Neural cell (in vitro differentiated cells): ENCODE results near the gene ARSB. TPM values are rescaled to one million over a fixed set of nuclear protein-coding genes. Genes with fewer than 3 reads are reported as not detected.

Source experiments
- H2AFZ ChIP-seq: fragments of 200-600, 300-800 bp; sonication (generic), shearing (Covaris generic); 2 replicates; pipeline ENCODE4 v1.6.0; 2014; ENCODE audit warnings: low read depth, mild to moderate bottlenecking, antibody characterized with exemption, low read length, moderate library complexity
- H3F3A ChIP-seq: fragments of 200-600 bp; shearing (Covaris generic); 2 replicates; pipeline ENCODE4 v1.6.1; 2016; ENCODE audit warnings: mild to moderate bottlenecking, moderate library complexity, mixed read lengths, antibody characterized with exemption, low read length; ENCODE audit not compliant: insufficient read depth, poor library complexity, severe bottlenecking
- H3K27ac ChIP-seq: fragments of 200-600, 300-800 bp; sonication (generic), shearing (Covaris generic); 2 replicates; pipeline ENCODE4 v1.5.1; 2014; ENCODE audit warnings: mild to moderate bottlenecking, low read length, moderate library complexity
- H3K27me3 ChIP-seq: fragments of 300-800, 200-600 bp; sonication (generic), shearing (Covaris generic); 2 replicates; pipeline ENCODE4 v1.6.0; 2014; ENCODE audit warnings: mild to moderate bottlenecking, low read depth, low read length, moderate library complexity; ENCODE audit not compliant: insufficient read depth
- H3K36me3 ChIP-seq: fragments of 300-800, 200-600 bp; sonication (generic), shearing (Covaris generic); 2 replicates; pipeline ENCODE4 v1.5.1; 2014; ENCODE audit warnings: mild to moderate bottlenecking, antibody characterized with exemption, low read length, moderate library complexity; ENCODE audit not compliant: insufficient read depth
- H3K4me2 ChIP-seq: fragments of 300-800, 200-600 bp; sonication (generic), shearing (Covaris generic); 2 replicates; pipeline ENCODE4 v1.6.0; 2014; ENCODE audit warnings: mild to moderate bottlenecking, low read length
- H3K4me3 ChIP-seq: fragments of 300-800, 200-600 bp; sonication (generic), shearing (Covaris generic); 2 replicates; pipeline ENCODE4 v1.5.1; 2014; ENCODE audit warnings: mild to moderate bottlenecking, low read length, moderate library complexity
- H3K79me2 ChIP-seq: fragments of 200-600 bp; shearing (Covaris generic); replicated peaks from 2 replicates; pipeline ENCODE4 v1.6.0; 2014; ENCODE audit warnings: mild to moderate bottlenecking, low read length, moderate library complexity; ENCODE audit not compliant: insufficient read depth
- H3K9ac ChIP-seq: fragments of 300-800, 200-600 bp; sonication (generic), shearing (Covaris generic); 2 replicates; pipeline ENCODE4 v1.6.1; 2016; ENCODE audit warnings: mild to moderate bottlenecking, low read length, mixed read lengths
- H3K9me2 ChIP-seq: fragments of 200-600 bp; shearing (Covaris generic); 2 replicates; pipeline ENCODE4 v1.6.1; 2016; ENCODE audit warnings: mild to moderate bottlenecking, low read length, mixed read lengths; ENCODE audit not compliant: insufficient read depth
- H3K9me3 ChIP-seq: fragments of 200-600, 300-800 bp; sonication (generic), shearing (Covaris generic); 2 replicates; pipeline ENCODE4 v1.6.1; 2016; ENCODE audit warnings: mild to moderate bottlenecking, mixed run types, low read length, moderate library complexity, mixed read lengths
- H4K20me1 ChIP-seq: fragments of 200-600 bp; shearing (Covaris generic); 2 replicates; pipeline ENCODE4 v1.6.1; 2016; ENCODE audit warnings: mild to moderate bottlenecking, mixed run types; ENCODE audit not compliant: insufficient read depth
- EP300 ChIP-seq: fragments of 450-650 bp; conservative IDR thresholded peaks from 2 replicates; pipeline ENCODE4 v1.6.1; 2014; ENCODE audit warnings: antibody characterized with exemption, mild to moderate bottlenecking, moderate library complexity; ENCODE audit not compliant: poor library complexity, severe bottlenecking
- EZH2 ChIP-seq: fragments of 200-600, 300-800 bp; shearing (Covaris generic), sonication (generic); IDR thresholded peaks from 2 replicates; pipeline ENCODE4 v1.6.1; 2014; ENCODE audit warnings: antibody characterized with exemption, low read length, borderline replicate concordance, mild to moderate bottlenecking; ENCODE audit not compliant: insufficient read depth, poor library complexity, severe bottlenecking
- MXI1 ChIP-seq: fragments of 450-650 bp; conservative IDR thresholded peaks from 2 replicates; pipeline ENCODE4 v1.6.1; 2014; ENCODE audit warnings: antibody characterized with exemption, mild to moderate bottlenecking; ENCODE audit not compliant: poor library complexity, severe bottlenecking
- POLR2AphosphoS5 ChIP-seq: IDR thresholded peaks from 2 replicates; pipeline ENCODE4 v1.6.1; 2012
- RAD21 ChIP-seq: fragments of 450-650 bp; conservative IDR thresholded peaks from 2 replicates; pipeline ENCODE4 v1.6.1; 2014; ENCODE audit warnings: antibody characterized with exemption, mild to moderate bottlenecking, moderate library complexity
- SMC3 ChIP-seq: fragments of 450-650 bp; conservative IDR thresholded peaks from 2 replicates; pipeline ENCODE4 v1.6.1; 2014; ENCODE audit warnings: antibody characterized with exemption, mild to moderate bottlenecking, moderate library complexity; ENCODE audit not compliant: poor library complexity
- TAF1 ChIP-seq: IDR thresholded peaks from 2 replicates; pipeline ENCODE4 v1.6.1; 2012; ENCODE audit warnings: low read depth
- polyA plus RNA-seq: library from polyadenylated mRNA; depleted of rRNA; stranded (reverse); fragments of >200 nt; gene quantifications from 2 replicates; pipeline ENCODE4 v1.2.3, GENCODE V29; 2014
- TF ChIP-seq, protein P1 (sequence below): fragments of 450-650 bp; IDR thresholded peaks from 2 replicates; pipeline ENCODE4 v1.5.1; 2014; ENCODE audit warnings: antibody characterized with exemption, mild to moderate bottlenecking, moderate library complexity; ENCODE audit not compliant: poor library complexity, severe bottlenecking
- TF ChIP-seq, protein P2 (sequence below): IDR thresholded peaks from 2 replicates; pipeline ENCODE4 v1.6.1; 2012; ENCODE audit warnings: borderline replicate concordance

ARSB gene
- polyA plus RNA-seq, 1 donor from 2014 or later = 8.7 TPM

GRCh38 chr5:78778538-78778937, 206.6 kb downstream of the ARSB start:
- no peak overlapping the region for H3K4me3 ChIP-seq
- no peaks in the 10 kb centered on the region for H3K9me2 ChIP-seq
- H3K9ac ChIP-seq = no peak overlapping the region
- no peaks in the 10 kb centered on the region for H4K20me1 ChIP-seq
- H3F3A ChIP-seq = no peaks in the 10 kb centered on the region
- no peaks in the 10 kb centered on the region for H3K9me3 ChIP-seq
- no peaks in the 10 kb centered on the region for H3K36me3 ChIP-seq
- no peaks in the 10 kb centered on the region for H3K27me3 ChIP-seq
- no peak overlapping the region for H3K4me2 ChIP-seq
- no peak for TF ChIP-seq RAD21
- no peak for TF ChIP-seq POLR2AphosphoS5
- TF ChIP-seq EZH2 = no peak
- TF ChIP-seq EP300 = no peak
- no peak for TF ChIP-seq SMC3
- TF ChIP-seq, protein P1, sequence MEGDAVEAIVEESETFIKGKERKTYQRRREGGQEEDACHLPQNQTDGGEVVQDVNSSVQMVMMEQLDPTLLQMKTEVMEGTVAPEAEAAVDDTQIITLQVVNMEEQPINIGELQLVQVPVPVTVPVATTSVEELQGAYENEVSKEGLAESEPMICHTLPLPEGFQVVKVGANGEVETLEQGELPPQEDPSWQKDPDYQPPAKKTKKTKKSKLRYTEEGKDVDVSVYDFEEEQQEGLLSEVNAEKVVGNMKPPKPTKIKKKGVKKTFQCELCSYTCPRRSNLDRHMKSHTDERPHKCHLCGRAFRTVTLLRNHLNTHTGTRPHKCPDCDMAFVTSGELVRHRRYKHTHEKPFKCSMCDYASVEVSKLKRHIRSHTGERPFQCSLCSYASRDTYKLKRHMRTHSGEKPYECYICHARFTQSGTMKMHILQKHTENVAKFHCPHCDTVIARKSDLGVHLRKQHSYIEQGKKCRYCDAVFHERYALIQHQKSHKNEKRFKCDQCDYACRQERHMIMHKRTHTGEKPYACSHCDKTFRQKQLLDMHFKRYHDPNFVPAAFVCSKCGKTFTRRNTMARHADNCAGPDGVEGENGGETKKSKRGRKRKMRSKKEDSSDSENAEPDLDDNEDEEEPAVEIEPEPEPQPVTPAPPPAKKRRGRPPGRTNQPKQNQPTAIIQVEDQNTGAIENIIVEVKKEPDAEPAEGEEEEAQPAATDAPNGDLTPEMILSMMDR = no peak
- no peak for TF ChIP-seq TAF1
- no peak overlapping the region for H2AFZ ChIP-seq
- H3K27ac ChIP-seq = no peak overlapping the region
- H3K79me2 ChIP-seq = no peaks in the 10 kb centered on the region

DNA sequence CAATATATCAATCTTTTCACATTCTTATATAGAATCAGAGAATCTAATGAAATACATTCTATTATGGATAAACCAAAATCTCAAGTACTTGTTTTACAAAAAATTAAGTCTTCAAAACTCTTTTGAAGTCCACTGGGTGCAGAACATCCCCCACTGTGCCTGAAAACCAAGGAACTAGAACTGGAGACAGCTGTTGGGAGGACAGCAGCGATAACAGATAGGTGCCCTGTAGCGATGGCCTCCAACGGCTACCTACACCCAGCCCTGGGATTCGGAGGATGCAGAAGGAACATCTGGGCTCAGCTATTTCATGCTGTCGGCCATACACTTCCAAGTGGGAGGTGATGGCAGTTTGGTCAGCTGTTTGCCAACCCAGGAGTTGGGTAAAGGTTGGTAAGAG, 207.2 kb downstream of the ARSB start:
- H3K9me2 ChIP-seq = no peaks in the 10 kb centered on the region

More for the DNA sequence above, 207.2 kb downstream of the ARSB start:
- H3K4me3 ChIP-seq = no peak overlapping the region
- H4K20me1 ChIP-seq = no peaks in the 10 kb centered on the region
- TF ChIP-seq MXI1 = no peak
- TF ChIP-seq POLR2AphosphoS5 = no peak
- no peak for TF ChIP-seq SMC3
- TF ChIP-seq EZH2 = no peak
- TF ChIP-seq, protein P1 = no peak
- TF ChIP-seq, protein P2, sequence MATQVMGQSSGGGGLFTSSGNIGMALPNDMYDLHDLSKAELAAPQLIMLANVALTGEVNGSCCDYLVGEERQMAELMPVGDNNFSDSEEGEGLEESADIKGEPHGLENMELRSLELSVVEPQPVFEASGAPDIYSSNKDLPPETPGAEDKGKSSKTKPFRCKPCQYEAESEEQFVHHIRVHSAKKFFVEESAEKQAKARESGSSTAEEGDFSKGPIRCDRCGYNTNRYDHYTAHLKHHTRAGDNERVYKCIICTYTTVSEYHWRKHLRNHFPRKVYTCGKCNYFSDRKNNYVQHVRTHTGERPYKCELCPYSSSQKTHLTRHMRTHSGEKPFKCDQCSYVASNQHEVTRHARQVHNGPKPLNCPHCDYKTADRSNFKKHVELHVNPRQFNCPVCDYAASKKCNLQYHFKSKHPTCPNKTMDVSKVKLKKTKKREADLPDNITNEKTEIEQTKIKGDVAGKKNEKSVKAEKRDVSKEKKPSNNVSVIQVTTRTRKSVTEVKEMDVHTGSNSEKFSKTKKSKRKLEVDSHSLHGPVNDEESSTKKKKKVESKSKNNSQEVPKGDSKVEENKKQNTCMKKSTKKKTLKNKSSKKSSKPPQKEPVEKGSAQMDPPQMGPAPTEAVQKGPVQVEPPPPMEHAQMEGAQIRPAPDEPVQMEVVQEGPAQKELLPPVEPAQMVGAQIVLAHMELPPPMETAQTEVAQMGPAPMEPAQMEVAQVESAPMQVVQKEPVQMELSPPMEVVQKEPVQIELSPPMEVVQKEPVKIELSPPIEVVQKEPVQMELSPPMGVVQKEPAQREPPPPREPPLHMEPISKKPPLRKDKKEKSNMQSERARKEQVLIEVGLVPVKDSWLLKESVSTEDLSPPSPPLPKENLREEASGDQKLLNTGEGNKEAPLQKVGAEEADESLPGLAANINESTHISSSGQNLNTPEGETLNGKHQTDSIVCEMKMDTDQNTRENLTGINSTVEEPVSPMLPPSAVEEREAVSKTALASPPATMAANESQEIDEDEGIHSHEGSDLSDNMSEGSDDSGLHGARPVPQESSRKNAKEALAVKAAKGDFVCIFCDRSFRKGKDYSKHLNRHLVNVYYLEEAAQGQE = no peak
- no peak for TF ChIP-seq RAD21
- no peak for TF ChIP-seq TAF1
- no peak for TF ChIP-seq EP300
- no peaks in the 10 kb centered on the region for H3K79me2 ChIP-seq
- no peaks in the 10 kb centered on the region for H3K9me3 ChIP-seq
- no peak overlapping the region for H3K4me2 ChIP-seq
- H3F3A ChIP-seq = no peaks in the 10 kb centered on the region
- H3K36me3 ChIP-seq = no peaks in the 10 kb centered on the region
- no peak overlapping the region for H2AFZ ChIP-seq
- H3K27me3 ChIP-seq = no peaks in the 10 kb centered on the region
- H3K9ac ChIP-seq = no peak overlapping the region
- H3K27ac ChIP-seq = no peak overlapping the region
